ENCODE results near the gene EXOC6B.
"Not testable (repeated sequence)": the region's sequence is repeated elsewhere in the genome, so short reads cannot be mapped to it uniquely, and the experiment has no call there.

The EXOC6B gene

DNA sequence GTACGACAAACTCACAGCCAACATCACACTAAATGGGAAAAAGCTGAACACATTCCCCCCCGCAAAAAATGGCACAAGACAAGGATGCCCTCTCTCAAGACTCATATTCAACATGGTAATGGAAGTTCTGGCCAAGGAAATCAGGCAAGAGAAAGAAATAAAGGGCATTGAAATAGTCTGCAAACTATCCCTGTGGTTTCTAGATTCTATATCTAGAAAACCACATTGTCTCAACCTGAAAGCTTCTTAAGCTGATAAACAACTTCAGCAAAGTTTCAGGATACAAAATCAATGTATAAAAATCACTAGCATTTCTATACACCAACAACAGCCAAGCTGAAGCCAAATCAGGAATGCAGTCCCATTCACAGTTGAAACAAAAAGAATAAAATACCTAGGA lies 383.6 kb downstream of the EXOC6B start:
- DNase-seq (ENCODE audit: low spot score) = no peak

DNA sequence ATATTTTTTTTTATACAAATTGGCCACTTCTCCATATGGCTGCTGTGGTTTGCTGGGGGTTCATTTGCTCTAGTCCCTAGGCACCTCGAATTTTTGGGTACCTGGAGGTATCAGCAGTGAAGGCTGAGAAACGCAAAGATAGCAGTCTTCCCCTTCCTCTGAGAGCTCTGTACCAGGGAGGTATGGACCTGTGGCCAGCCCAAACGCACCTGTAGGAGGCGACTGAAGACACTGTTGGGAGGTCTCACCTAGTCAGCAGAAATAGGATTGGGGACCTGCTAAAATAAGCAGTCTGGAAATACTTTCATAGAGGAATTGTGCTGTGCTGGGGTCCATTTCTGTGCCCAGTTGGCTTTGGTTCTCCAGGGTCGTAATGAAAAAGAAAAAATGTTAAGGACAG lies 385.9 kb downstream of the EXOC6B start:
- DNase-seq (ENCODE audit: low spot score) = no peak

GRCh38 chr2:72438364-72438763 lies 387.5 kb downstream of the EXOC6B start:
- DNase-seq (ENCODE audit: low spot score) = no peak

- no peak for DNase-seq (ENCODE audit: low spot score)
Observed at GRCh38 chr2:72431737-72432136, 394.1 kb downstream of the EXOC6B start.

- DNase-seq (ENCODE audit: low spot score) = no peak
Observed at GRCh38 chr2:72427022-72427861, 398.6 kb downstream of the EXOC6B start.

- no peak for DNase-seq (ENCODE audit: low spot score)
Observed at GRCh38 chr2:72425996-72426395, 399.8 kb downstream of the EXOC6B start.

DNA sequence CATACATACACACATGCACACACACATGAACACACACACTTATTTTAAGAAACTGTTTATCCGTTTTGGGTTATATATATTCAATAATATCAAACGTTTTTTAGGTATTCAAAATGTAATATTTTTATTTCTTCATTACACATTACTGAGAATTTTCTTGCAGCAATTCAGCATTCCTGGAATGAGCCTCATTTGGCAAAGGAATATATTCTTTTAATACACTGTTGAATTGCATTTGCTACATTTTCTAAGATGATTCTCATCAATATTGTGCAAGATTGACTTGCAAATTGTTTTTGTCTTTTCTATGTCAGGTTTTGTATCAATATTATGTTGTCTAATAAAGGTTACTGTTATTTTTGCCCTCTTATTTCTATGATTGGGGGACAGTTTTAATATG lies 402.1 kb downstream of the EXOC6B start:
- no peak for DNase-seq (ENCODE audit: low spot score)

DNA sequence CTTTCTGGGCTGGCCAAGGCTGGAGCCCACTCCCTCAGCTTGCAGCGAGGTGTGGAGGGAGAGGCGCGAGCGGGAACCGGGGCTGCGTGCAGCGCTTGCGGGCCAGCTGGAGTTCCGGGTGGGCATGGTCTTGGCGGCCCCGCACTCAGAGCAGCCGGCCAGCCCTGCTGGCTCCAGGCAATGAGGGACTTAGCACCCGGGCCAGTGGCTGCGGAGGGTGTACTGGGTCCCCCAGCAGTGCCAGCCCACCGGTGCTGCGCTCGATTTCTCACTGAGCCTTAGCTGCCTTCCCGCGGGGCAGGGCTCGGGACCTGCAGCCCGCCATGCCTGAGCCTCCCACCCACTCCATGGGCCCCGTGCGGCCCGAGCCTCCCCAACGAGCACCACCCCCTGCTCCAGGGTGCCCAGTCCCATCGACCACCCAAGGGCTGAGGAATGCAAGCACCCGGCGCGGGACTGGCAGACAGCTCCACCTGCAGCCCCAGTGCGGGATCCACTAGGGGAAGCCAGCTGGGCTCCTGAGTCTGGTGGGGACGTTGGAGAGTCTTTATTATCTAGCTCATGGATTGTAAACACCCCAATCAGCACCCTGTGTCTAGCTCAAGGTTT lies 404.0 kb downstream of the EXOC6B start:
- DNase-seq (ENCODE audit: low spot score) = not testable (repeated sequence)

GRCh38 chr2:72415781-72416475 lies 409.9 kb downstream of the EXOC6B start:
- no peak for DNase-seq (ENCODE audit: low spot score)

GRCh38 chr2:72415241-72415661 lies 410.6 kb downstream of the EXOC6B start:
- no peak for DNase-seq (ENCODE audit: low spot score)

GRCh38 chr2:72414137-72414760 lies 411.6 kb downstream of the EXOC6B start:
- no peak for DNase-seq (ENCODE audit: low spot score)

- no peak for DNase-seq (ENCODE audit: low spot score)
Observed at GRCh38 chr2:72413716-72414115, 412.1 kb downstream of the EXOC6B start.

GRCh38 chr2:72412214-72412613 lies 413.6 kb downstream of the EXOC6B start:
- DNase-seq (ENCODE audit: low spot score) = no peak

GRCh38 chr2:72399879-72400278 lies 426.0 kb downstream of the EXOC6B start:
- DNase-seq (ENCODE audit: low spot score) = no peak

GRCh38 chr2:72395096-72395495 lies 430.7 kb downstream of the EXOC6B start:
- DNase-seq (ENCODE audit: low spot score) = no peak

- DNase-seq (ENCODE audit: low spot score) = no peak
Observed at GRCh38 chr2:72394541-72395070, 431.2 kb downstream of the EXOC6B start.

DNA sequence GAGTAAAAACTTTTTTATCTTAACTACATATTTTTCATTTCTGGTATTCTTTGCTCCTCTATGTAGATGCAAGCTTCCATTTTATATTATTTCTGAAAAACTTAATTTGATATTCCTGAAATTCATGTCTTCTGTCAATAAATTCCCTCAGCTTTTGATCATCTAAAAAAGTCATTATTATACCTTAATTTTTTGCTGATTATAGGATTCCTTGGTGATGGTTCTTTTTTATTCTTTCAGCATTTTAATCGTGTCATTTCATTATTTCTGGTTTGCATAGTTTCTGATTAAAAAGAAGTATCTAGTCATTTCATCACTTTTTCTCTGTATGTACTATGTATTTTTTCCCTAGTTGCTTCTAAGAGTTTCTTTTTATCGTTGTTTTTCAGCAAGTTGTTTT lies 436.4 kb downstream of the EXOC6B start:
- DNase-seq (ENCODE audit: low spot score) = no peak

DNA sequence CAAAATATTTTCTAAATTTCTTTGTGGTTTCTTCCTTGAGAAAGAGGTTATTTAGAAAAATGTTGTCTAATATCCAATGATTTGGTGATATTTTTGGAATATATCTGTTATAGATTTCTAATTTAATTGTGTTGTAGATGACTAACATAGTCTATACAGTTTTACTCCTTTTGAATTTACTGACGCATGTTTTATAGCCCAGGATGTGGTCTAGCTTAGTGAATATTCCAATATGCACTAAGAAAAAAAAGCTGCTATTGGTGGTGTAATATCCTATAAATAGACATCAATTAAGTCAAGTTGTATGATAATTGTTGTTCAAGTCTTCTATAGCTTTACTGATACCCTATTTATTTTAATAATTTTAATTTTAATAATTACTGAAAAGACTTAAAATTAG lies 437.6 kb downstream of the EXOC6B start:
- DNase-seq (ENCODE audit: low spot score) = no peak

DNA sequence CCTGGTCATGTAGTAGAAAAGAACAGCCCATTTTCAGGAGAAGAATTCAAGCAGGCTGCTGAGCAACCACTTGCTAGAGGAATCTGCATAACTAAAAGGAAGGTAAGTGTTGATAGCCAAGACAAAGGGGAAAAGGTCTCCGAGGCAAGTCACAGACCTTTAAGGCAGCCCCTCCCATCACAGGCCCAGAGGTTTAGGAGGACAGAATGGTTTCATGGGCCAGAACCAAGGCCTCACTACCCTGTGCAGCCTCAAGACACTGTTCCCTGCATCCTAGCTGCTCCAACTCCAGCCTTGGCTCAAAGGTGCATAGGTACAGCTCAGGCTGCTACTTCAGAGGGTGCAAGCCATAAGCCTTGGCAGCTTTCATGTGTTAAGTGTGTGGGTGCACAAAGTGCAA lies 439.5 kb downstream of the EXOC6B start:
- DNase-seq (ENCODE audit: low spot score) = no peak

- DNase-seq (ENCODE audit: low spot score) = no peak
Observed at GRCh38 chr2:72378753-72379348, 447.0 kb downstream of the EXOC6B start.

DNA sequence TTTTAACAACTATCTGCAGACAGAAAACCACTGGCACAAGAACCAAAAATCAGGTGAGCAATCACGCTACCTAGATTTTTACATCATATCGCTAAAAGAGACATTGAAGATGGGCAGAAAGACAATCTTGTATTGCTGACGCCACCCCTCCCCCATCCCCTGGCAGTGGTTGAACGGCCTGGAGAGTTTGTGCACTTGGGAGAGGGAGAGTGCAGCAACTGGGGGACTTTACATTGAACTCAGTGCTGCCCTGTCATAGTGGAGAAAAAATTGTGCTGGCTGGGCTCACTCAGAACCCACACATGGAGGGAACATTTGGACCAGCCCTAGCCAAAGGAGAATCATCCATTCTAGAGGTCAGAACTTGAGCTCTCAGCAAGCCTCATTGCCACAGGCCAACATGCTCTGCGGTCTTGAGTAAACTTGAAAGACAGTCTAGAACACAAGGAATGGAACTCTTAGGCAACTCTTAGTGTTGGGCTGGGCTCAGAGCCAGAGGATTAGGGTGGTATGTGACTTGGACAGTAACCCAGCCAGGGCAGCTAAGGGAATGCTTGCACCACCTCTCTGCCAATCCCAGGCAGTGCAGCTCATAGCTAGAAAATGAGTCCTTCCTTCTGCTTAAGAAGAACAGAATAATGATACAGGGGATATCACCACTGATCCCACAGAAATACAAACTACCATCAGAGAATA lies 458.2 kb downstream of the EXOC6B start:
- DNase-seq (ENCODE audit: low spot score) = no peak
